Measurements from ENCODE around the gene MORN5.

Gene MORN5

GRCh38 chr9:122159026-122159924, at the start of gene MORN5, which contains the start of gene NDUFA8:
TSS of gene MORN5 (plus strand) at chr9:122159908. CDS start at chr9:122159973, 65 bp downstream.
TSS of gene NDUFA8 (minus strand) at chr9:122159779. CDS start at chr9:122159677, 102 bp downstream.
- FAIRE-seq = no peak
- TF ChIP-seq, protein P1, sequence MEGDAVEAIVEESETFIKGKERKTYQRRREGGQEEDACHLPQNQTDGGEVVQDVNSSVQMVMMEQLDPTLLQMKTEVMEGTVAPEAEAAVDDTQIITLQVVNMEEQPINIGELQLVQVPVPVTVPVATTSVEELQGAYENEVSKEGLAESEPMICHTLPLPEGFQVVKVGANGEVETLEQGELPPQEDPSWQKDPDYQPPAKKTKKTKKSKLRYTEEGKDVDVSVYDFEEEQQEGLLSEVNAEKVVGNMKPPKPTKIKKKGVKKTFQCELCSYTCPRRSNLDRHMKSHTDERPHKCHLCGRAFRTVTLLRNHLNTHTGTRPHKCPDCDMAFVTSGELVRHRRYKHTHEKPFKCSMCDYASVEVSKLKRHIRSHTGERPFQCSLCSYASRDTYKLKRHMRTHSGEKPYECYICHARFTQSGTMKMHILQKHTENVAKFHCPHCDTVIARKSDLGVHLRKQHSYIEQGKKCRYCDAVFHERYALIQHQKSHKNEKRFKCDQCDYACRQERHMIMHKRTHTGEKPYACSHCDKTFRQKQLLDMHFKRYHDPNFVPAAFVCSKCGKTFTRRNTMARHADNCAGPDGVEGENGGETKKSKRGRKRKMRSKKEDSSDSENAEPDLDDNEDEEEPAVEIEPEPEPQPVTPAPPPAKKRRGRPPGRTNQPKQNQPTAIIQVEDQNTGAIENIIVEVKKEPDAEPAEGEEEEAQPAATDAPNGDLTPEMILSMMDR (IDR thresholded peaks at IDR 0.05; ENCODE audit: insufficient read depth, missing control alignments) = no peak
- DNase-seq (ENCODE audit: insufficient read length, low spot score) = peak; percentile 91

- TF ChIP-seq, protein P1 (IDR thresholded peaks at IDR 0.05; ENCODE audit: insufficient read depth, missing control alignments) = no peak
- no peak for FAIRE-seq
- DNase-seq (ENCODE audit: insufficient read length, low spot score) = no peak
Observed at GRCh38 chr9:122110100-122110833, 49.4 kb upstream of the MORN5 start.

GRCh38 chr9:122111413-122112085, 48.2 kb upstream of the MORN5 start:
- no peak for DNase-seq (ENCODE audit: insufficient read length, low spot score)
- TF ChIP-seq, protein P1 (IDR thresholded peaks at IDR 0.05; ENCODE audit: insufficient read depth, missing control alignments) = no peak
- FAIRE-seq = no peak

GRCh38 chr9:122112238-122112637, 47.5 kb upstream of the MORN5 start:
- FAIRE-seq = no peak
- no peak for DNase-seq (ENCODE audit: insufficient read length, low spot score)
- TF ChIP-seq, protein P1 (IDR thresholded peaks at IDR 0.05; ENCODE audit: insufficient read depth, missing control alignments) = no peak

- TF ChIP-seq, protein P1 (IDR thresholded peaks at IDR 0.05; ENCODE audit: insufficient read depth, missing control alignments) = no peak
- DNase-seq (ENCODE audit: insufficient read length, low spot score) (peak; percentile 51), FAIRE-seq (no peak)
Observed at GRCh38 chr9:122113574-122113973, 46.1 kb upstream of the MORN5 start.

DNA sequence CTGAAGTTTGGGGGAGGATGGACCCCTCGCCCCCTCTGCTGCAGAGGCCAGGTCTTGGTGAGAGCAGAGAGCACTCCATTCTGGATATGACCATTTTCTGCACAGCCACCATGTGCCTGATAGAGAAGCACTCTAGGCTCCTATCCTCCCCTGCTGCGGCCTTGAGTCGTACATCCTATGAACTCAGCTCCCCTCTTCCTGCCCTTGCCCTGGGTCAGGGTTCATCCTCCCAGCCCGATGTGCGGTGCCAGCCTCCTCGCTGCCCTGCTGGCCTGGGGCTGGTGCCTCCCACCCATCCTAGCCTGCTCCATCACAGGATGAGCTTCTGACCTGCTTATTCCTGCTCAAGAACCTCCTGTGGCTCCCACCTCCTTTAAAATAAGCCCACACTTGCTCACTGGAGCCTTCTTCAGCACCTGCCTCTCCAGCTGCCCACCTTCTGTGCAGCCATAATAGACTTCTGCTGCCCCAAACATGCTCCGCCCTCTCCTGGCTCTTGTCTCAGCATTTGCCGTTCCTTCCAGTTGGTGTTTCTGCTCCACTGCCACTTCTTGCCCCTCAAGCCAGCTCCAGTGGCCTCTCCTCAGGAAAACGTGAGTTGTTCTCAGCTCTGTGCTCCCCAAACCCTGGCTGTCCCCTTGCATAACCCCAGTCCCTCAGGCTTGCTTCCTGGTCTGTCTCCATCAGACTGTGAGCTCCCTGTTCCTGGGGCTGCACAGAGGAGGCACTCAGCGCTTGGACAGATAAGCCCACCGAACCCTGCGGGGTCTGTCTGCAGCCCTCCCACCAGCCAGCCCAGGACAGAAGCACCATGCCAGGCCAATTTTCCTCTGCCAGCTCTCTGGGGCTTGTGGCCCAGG, 44.3 kb upstream of the MORN5 start:
- FAIRE-seq = no peak
- TF ChIP-seq, protein P1 (IDR thresholded peaks at IDR 0.05; ENCODE audit: insufficient read depth, missing control alignments) = no peak

More for the DNA sequence above, 44.3 kb upstream of the MORN5 start:
- no peak for DNase-seq (ENCODE audit: insufficient read length, low spot score)

All from D721Med (cell line).